HG03039 (cell line): Measurements from ENCODE around the gene CYP11A1.

ENCODE experiments used
- ATAC-seq: cut with Tn5 transposase; IDR thresholded peaks from one replicate; pipeline ENCODE4 v1.9.1; 2021; ENCODE audit warnings: mild to moderate bottlenecking, moderate library complexity; ENCODE audit not compliant: unreplicated experiment

The CYP11A1 gene

GRCh38 chr15:74328331-74329056 lies 39.0 kb downstream of the CYP11A1 start:
- ATAC-seq: no peak

- ATAC-seq: no peak
Observed at GRCh38 chr15:74327756-74328155, 39.7 kb downstream of the CYP11A1 start.

- ATAC-seq: no peak
Observed at GRCh38 chr15:74326746-74327145, 40.7 kb downstream of the CYP11A1 start.

GRCh38 chr15:74324714-74325113 lies 42.7 kb downstream of the CYP11A1 start:
- no peak for ATAC-seq

- no peak for ATAC-seq
Observed at GRCh38 chr15:74322558-74323180, 44.8 kb downstream of the CYP11A1 start.

GRCh38 chr15:74320352-74321247 lies 46.8 kb downstream of the CYP11A1 start:
- no peak for ATAC-seq

- ATAC-seq: no peak
Observed at GRCh38 chr15:74319596-74320351, 47.7 kb downstream of the CYP11A1 start.

- ATAC-seq: no peak
Observed at GRCh38 chr15:74319138-74319460, 48.3 kb downstream of the CYP11A1 start.

GRCh38 chr15:74318376-74319137 lies 48.9 kb downstream of the CYP11A1 start:
- no peak for ATAC-seq

GRCh38 chr15:74317820-74318375 lies 49.5 kb downstream of the CYP11A1 start:
- no peak for ATAC-seq

- ATAC-seq: no peak
Observed at GRCh38 chr15:74316141-74316540, 51.3 kb downstream of the CYP11A1 start.

GRCh38 chr15:74315626-74316025 lies 51.8 kb downstream of the CYP11A1 start:
- ATAC-seq: no peak

- ATAC-seq: no peak
Observed at GRCh38 chr15:74314795-74315438, 52.5 kb downstream of the CYP11A1 start.

- ATAC-seq: no peak
Observed at GRCh38 chr15:74313889-74314288, 53.6 kb downstream of the CYP11A1 start.

GRCh38 chr15:74312445-74313007 lies 54.9 kb downstream of the CYP11A1 start:
- no peak for ATAC-seq

GRCh38 chr15:74311734-74312444 lies 55.6 kb downstream of the CYP11A1 start:
- ATAC-seq: no peak

GRCh38 chr15:74307827-74308811 lies 59.3 kb downstream of the CYP11A1 start:
- ATAC-seq: no peak
